IMR-90 (cell line): ENCODE results near the gene RFTN1. TPM values are rescaled to one million over a fixed set of nuclear protein-coding genes. Genes with fewer than 3 reads are reported as not detected.

Experiments
- ATAC-seq: fragments of 200-7000 bp; cut with Tn5 transposase; 2 replicates; pipeline ENCODE4 v1.9.1; 2020; ENCODE audit warnings: low read depth, mild to moderate bottlenecking, moderate library complexity
- BruUV-seq: library from RNA; stranded (reverse); fragments of 400-500 nt; replicated peaks from 2 replicates; lab custom pipeline; 2021; lab: Mats Ljungman, UMichigan
- CTCF ChIA-PET: fragments of 300-600 bp; formaldehyde crosslinking; extraction: SDS; loops from one replicate; lab custom pipeline; 2021; ENCODE audit warnings: antibody characterized with exemption; lab: Yijun Ruan, JAX
- POLR2A ChIA-PET: fragments of 300-600 bp; sonication (Branson Sonifier 250); formaldehyde crosslinking; loops from one replicate; lab custom pipeline; 2022; ENCODE audit warnings: antibody characterized with exemption; ENCODE audit not compliant: unreplicated experiment; lab: Charles Lee
- DNase-seq: peaks from one replicate; pipeline ENCODE4 v3.0.0; 2013
- H2AFZ ChIP-seq: replicated peaks from 2 replicates; pipeline ENCODE3; 2013; ENCODE audit warnings: low read length, mild to moderate bottlenecking; ENCODE audit not compliant: poor library complexity
- H2AK5ac ChIP-seq: 2 replicates; pipeline ENCODE4 v1.6.1; 2013; ENCODE audit warnings: low read depth, low read length, inconsistent platforms
- H2AK9ac ChIP-seq: replicated peaks from 2 replicates; pipeline ENCODE3; 2013; ENCODE audit warnings: mild to moderate bottlenecking, low read depth, low read length, moderate library complexity; ENCODE audit not compliant: poor library complexity
- H2BK120ac ChIP-seq: 2 replicates; pipeline ENCODE4 v1.6.1; 2013; ENCODE audit warnings: low read depth, low read length, inconsistent platforms
- H2BK15ac ChIP-seq: 3 replicates; pipeline ENCODE4 v1.6.1; 2013; ENCODE audit warnings: low read depth, low read length, inconsistent platforms
- H2BK20ac ChIP-seq: 2 replicates; pipeline ENCODE4 v1.6.1; 2013; ENCODE audit warnings: low read depth, mild to moderate bottlenecking, inconsistent platforms, low read length, moderate library complexity
- H2BK5ac ChIP-seq: 2 replicates; pipeline ENCODE4 v1.6.1; 2013; ENCODE audit warnings: mild to moderate bottlenecking, low read depth, low read length, inconsistent platforms; ENCODE audit not compliant: poor library complexity, severe bottlenecking
- H3K14ac ChIP-seq: replicated peaks from 2 replicates; pipeline ENCODE4 v1.6.1; 2013; ENCODE audit warnings: low read depth, low read length, inconsistent platforms
- H3K18ac ChIP-seq: 2 replicates; pipeline ENCODE4 v1.6.1; 2013; ENCODE audit warnings: low read depth, low read length, control low read depth
- H3K23ac ChIP-seq: 2 replicates; pipeline ENCODE4 v1.6.1; 2013; ENCODE audit warnings: low read depth, low read length, inconsistent platforms
- H3K27ac ChIP-seq: 2 replicates; pipeline ENCODE4 v1.5.1; 2013; ENCODE audit warnings: mild to moderate bottlenecking, control low read depth, low read length; ENCODE audit not compliant: insufficient read depth
- H3K27me3 ChIP-seq: 2 replicates; pipeline ENCODE4 v1.6.1; 2013; ENCODE audit warnings: low read length; ENCODE audit not compliant: control insufficient read depth, insufficient read depth
- H3K36me3 ChIP-seq: 2 replicates; pipeline ENCODE4 v1.6.1; 2013; ENCODE audit warnings: low read length, mixed read lengths; ENCODE audit not compliant: control insufficient read depth, insufficient read depth
- H3K4ac ChIP-seq: 2 replicates; pipeline ENCODE4 v1.6.1; 2013; ENCODE audit warnings: low read depth, low read length, inconsistent platforms
- H3K4me1 ChIP-seq: 2 replicates; pipeline ENCODE4 v1.6.1; 2013; ENCODE audit warnings: low read length, mixed read lengths; ENCODE audit not compliant: control insufficient read depth, insufficient read depth
- H3K4me2 ChIP-seq: 2 replicates; pipeline ENCODE4 v1.6.1; 2013; ENCODE audit warnings: low read depth, mild to moderate bottlenecking, control low read depth, low read length, moderate library complexity
- H3K4me3 ChIP-seq: 2 replicates; pipeline ENCODE4 v1.5.1; 2013; ENCODE audit warnings: low read depth, mild to moderate bottlenecking, control low read depth, low read length, moderate library complexity; ENCODE audit not compliant: insufficient read depth
- H3K56ac ChIP-seq: 2 replicates; pipeline ENCODE4 v1.6.1; 2013; ENCODE audit warnings: low read length, inconsistent platforms; ENCODE audit not compliant: insufficient read depth; ENCODE audit errors: extremely low read depth
- H3K79me1 ChIP-seq, 2 experiments: 2 replicates each; pipeline ENCODE4 v1.6.1; 2013; ENCODE audit warnings: low read length in 2 of 2, inconsistent platforms in 1 of 2, low read depth in 1 of 2
- H3K9ac ChIP-seq: 2 replicates; pipeline ENCODE4 v1.6.1; 2013; ENCODE audit warnings: low read depth, low read length, control low read depth
- H3K9me1 ChIP-seq: 2 replicates; pipeline ENCODE4 v1.6.1; 2013; ENCODE audit warnings: low read length, inconsistent platforms; ENCODE audit not compliant: insufficient read depth
- H3K9me3 ChIP-seq: 2 replicates; pipeline ENCODE4 v1.6.1; 2013; ENCODE audit warnings: low read length; ENCODE audit not compliant: control insufficient read depth, insufficient read depth
- H4K20me1 ChIP-seq: 2 replicates; pipeline ENCODE4 v1.6.1; 2013; ENCODE audit warnings: low read length, inconsistent platforms; ENCODE audit not compliant: insufficient read depth
- H4K5ac ChIP-seq: 2 replicates; pipeline ENCODE4 v1.6.1; 2013; ENCODE audit warnings: mild to moderate bottlenecking, low read depth, low read length, control low read depth
- H4K8ac ChIP-seq, 2 experiments: 2 replicates each; pipeline ENCODE4 v1.6.1; 2013; ENCODE audit warnings: low read depth in 2 of 2, low read length in 2 of 2, control low read depth in 1 of 2, inconsistent platforms in 1 of 2
- H4K91ac ChIP-seq: 2 replicates; pipeline ENCODE4 v1.6.1; 2013; ENCODE audit warnings: low read depth, low read length, inconsistent platforms; ENCODE audit not compliant: insufficient read depth
- CEBPB ChIP-seq: IDR thresholded peaks from 2 replicates; pipeline ENCODE4 v1.6.1; 2012; ENCODE audit warnings: low read depth, low read length, improper control_type of control experiment
- CHD1 ChIP-seq: IDR thresholded peaks from 2 replicates; pipeline ENCODE4 v1.6.1; 2012; ENCODE audit warnings: low read depth, low read length, improper control_type of control experiment
- MAZ ChIP-seq: IDR thresholded peaks from 2 replicates; pipeline ENCODE4 v1.6.1; 2012; ENCODE audit warnings: low read depth, mild to moderate bottlenecking, low read length, improper control_type of control experiment, moderate library complexity, borderline replicate concordance
- POLR2A ChIP-seq: IDR thresholded peaks from 2 replicates; pipeline ENCODE4 v1.6.1; 2012; ENCODE audit warnings: mild to moderate bottlenecking, low read depth, low read length
- RFX5 ChIP-seq: IDR thresholded peaks from 2 replicates; pipeline ENCODE4 v1.8.0; 2012; ENCODE audit warnings: low read depth, mild to moderate bottlenecking, low read length, moderate library complexity
- WGBS, 2 experiments: methylation state at CpG; one replicate each; pipeline versions ENCODE4 v1.1.5 to v1.1.7; 2013; ENCODE audit warnings: missing lambda C conversion rate in 2 of 2; ENCODE audit not compliant: insufficient read length in 1 of 2; ENCODE audit errors: extremely low coverage in 2 of 2; 5-methylcytosine and 5-hydroxymethylcytosine counted together
- dilution Hi-C: fragments of 300-500 bp; cut with HindIII; formaldehyde crosslinking; loops from one replicate; pipeline ENCODE4 v1.14.3; 2018; ENCODE audit warnings: low sequenced_read_pairs; ENCODE audit not compliant: unreplicated experiment
- in situ Hi-C: fragments of 300-500 bp; cut with MboI; formaldehyde crosslinking; loops from 3 replicates; pipeline ENCODE4 v1.14.3; 2019; ENCODE audit warnings: low sequenced_read_pairs, inconsistent platforms, mixed read lengths
- intact Hi-C: fragments of 100-400 bp; cut with micrococcal nuclease; formaldehyde crosslinking; loops from 2 replicates; pipeline ENCODE4 v1.10.0; 2022
- polyA plus RNA-seq, 3 experiments: library from polyadenylated mRNA; depleted of rRNA; stranded (reverse); fragments of >200 nt; gene quantifications; 2 replicates each; pipeline ENCODE4 v1.2.3, GENCODE V29; 2012; ENCODE audit warnings: low replicate concordance in 1 of 3
- total RNA-seq: library from RNA; depleted of rRNA; stranded (reverse); fragments of >200 nt; gene quantifications from 2 replicates; pipeline ENCODE4 v1.2.3, GENCODE V29; 2012

Gene RFTN1
- total and polyA plus RNA-seq, 2 of the 4 experiments (the other 2 are of a cell fraction), result 45.0 to 52.0 TPM

GRCh38 chr3:16284633-16285032 is 228.9 kb downstream of the RFTN1 start:
- H2BK5ac ChIP-seq, result no peak overlapping the region
- H2AK9ac ChIP-seq, result no peak overlapping the region
- no peaks in the 10 kb centered on the region for H4K20me1 ChIP-seq
- H3K9me1 ChIP-seq, result no peaks in the 10 kb centered on the region
- H3K4me1 ChIP-seq, result 0 out of 2 replicates have a peak, but pooled peaks cover 2% of the 10 kb centered on the region
- no peak overlapping the region for H3K4me2 ChIP-seq
- in situ Hi-C loops, result loop anchor here (5.0 to 25.0 kb wide), 4 partner anchors 268 to 953 kb away; partner anchors contain the start of gene PLCL2
- H2BK15ac ChIP-seq, result no peak overlapping the region
- H3K23ac ChIP-seq, result no peak overlapping the region
- POLR2A ChIA-PET, result no interaction called here
- H4K8ac ChIP-seq, result no peak overlapping the region
- intact Hi-C loops, result no loop called here
- CTCF ChIA-PET, result no interaction called here
- no peak overlapping the region for H3K9ac ChIP-seq
- ATAC-seq, result no peak
- DNase-seq, result no peak
- no peak overlapping the region for H3K27ac ChIP-seq
- H3K27me3 ChIP-seq, result no peaks in the 10 kb centered on the region
- WGBS, 2 experiments, result 100% methylated on average over 1 of the region's 1 CpG; no CpG with 5 or more reads in 1 of the 2 experiments
- TF ChIP-seq POLR2A, result no peak
- no peak for TF ChIP-seq CEBPB
- TF ChIP-seq RFX5, result no peak
- no peak for TF ChIP-seq CHD1
- no peak for TF ChIP-seq MAZ
- no peak overlapping the region for H2BK20ac ChIP-seq
- no peak overlapping the region for H3K14ac ChIP-seq
- H3K56ac ChIP-seq, result no peak overlapping the region
- H4K5ac ChIP-seq, result no peak overlapping the region
- no TSS peak for BruUV-seq
- H3K4ac ChIP-seq, result no peak overlapping the region
- H3K79me1 ChIP-seq, result no peaks in the 10 kb centered on the region; a peak in 1 of 4 replicates
- no peaks in the 10 kb centered on the region for H3K9me3 ChIP-seq
- no peak overlapping the region for H3K18ac ChIP-seq
- no peaks in the 10 kb centered on the region; the same call in 1 of the 2 replicates for H3K36me3 ChIP-seq
- H2AFZ ChIP-seq, result no peak overlapping the region
- H2AK5ac ChIP-seq, result no peak overlapping the region
- no peak overlapping the region for H4K91ac ChIP-seq
- dilution Hi-C loops, result loop anchor here (25.0 kb wide), 1 partner anchor 253 kb away; no protein-coding TSS in a partner anchor
- no peak overlapping the region for H2BK120ac ChIP-seq
- no peak overlapping the region for H3K4me3 ChIP-seq
